ENCODE measurements around the gene LPIN1. TPM values are rescaled to one million over a fixed set of nuclear protein-coding genes. Genes with fewer than 3 reads are reported as not detected.

The LPIN1 gene
- polyA plus RNA-seq, 1 experiment, result 20.8 TPM

DNA sequence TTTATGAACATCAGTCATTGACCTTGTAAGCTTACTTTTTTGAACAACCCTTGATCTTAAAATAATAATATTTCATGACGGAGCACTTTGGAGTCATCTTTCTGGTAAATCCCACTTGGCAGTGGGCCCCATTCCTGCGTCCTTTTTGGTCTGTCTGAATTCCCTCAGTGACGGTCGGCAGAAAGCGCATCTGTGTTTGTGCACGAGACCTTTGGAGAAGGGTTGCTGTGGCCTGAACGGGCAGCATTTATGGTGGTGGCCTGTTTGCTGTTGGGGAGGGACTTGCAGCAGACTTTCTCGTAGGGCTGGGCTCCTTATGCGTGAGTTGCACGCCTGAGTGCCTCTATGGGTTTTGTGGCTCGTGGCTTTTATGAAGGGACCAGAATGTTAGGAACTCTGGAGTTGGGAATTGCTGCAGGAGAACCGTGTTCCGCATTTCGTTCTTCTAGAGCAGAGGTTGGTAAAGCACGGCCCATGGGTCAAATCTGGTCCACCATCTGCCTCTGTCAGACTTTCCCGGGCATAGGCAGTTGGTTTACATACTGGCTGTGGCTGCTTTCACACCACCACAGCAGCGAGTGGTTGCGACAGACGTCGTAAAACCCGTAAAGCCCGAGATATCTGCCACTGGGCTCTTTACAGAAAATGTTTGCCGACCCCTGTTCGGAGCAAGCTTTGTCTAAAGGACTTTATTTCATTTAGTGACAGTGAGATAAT lies 30.8 kb downstream of the LPIN1 start:
- DNase-seq (ENCODE audit: low read depth), result no peak
- TF ChIP-seq CTCF (IDR thresholded peaks at IDR 0.05; ENCODE audit: insufficient read depth, low read depth, low read length), result no peak
- H3K36me3 ChIP-seq (ENCODE audit: control insufficient read depth, insufficient read depth, low read length), result peaks cover 2% of the 10 kb centered on the region; the same call in 1 of the 2 replicates
- ChIA-PET CTCF (interaction anchor here (0.7 to 15.6 kb wide), 8 partner anchors 8 to 111 kb away, joined by 3 to 423 read pairs (median 3); partner anchors contain the start of gene LPIN1), POLR2A (no interaction called here)
- H3K4me3 ChIP-seq (ENCODE audit: low read depth, low read length), result no peak overlapping the region
- no peaks in the 10 kb centered on the region for H3K27me3 ChIP-seq (ENCODE audit: control insufficient read depth, insufficient read depth, low read length)

GRCh38 chr2:11777886-11778415 lies 31.5 kb downstream of the LPIN1 start:
- H3K36me3 ChIP-seq (ENCODE audit: control insufficient read depth, insufficient read depth, low read length), result peaks cover 2% of the 10 kb centered on the region; the same call in 1 of the 2 replicates
- POLR2A ChIA-PET, result interaction anchor here (0.5 kb wide), 1 partner anchor 86 kb away, joined by 9 read pairs; no protein-coding TSS in a partner anchor
- no peak overlapping the region for H3K4me3 ChIP-seq (ENCODE audit: low read depth, low read length)
- TF ChIP-seq CTCF (IDR thresholded peaks at IDR 0.05; ENCODE audit: insufficient read depth, low read depth, low read length), result no peak
- CTCF ChIA-PET, result interaction anchor here (0.6 to 15.6 kb wide), 9 partner anchors 13 to 154 kb away, joined by 3 to 423 read pairs (median 3); partner anchors contain the start of gene LPIN1
- DNase-seq (ENCODE audit: low read depth), result no peak
- no peaks in the 10 kb centered on the region for H3K27me3 ChIP-seq (ENCODE audit: control insufficient read depth, insufficient read depth, low read length)

DNA sequence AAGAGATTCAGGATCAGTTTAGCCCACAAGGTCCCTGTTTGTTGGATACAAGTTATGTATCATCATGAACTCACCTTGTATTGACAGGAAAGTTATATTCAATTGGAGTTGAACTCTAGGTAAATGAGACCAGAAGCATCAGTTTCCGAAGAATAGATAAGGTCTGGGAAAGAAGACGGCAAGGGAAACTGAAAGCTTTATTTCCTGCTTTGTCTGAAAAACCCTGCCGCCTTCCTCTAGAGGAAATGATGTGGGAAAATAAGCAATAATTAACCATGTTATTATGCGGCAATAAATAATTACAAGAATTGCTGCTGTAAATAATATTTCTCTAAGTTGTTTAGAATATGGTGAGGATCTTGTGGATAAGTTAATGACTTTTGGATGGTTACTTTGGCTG lies 32.0 kb downstream of the LPIN1 start:
- POLR2A ChIA-PET, result interaction anchor here (0.5 kb wide), 1 partner anchor 85 kb away, joined by 9 read pairs; no protein-coding TSS in a partner anchor
- CTCF ChIA-PET, result interaction anchor here (0.7 to 15.6 kb wide), 8 partner anchors 14 to 112 kb away, joined by 3 to 423 read pairs (median 3); partner anchors contain the start of gene LPIN1
- no peak for DNase-seq (ENCODE audit: low read depth)
- Histone ChIP-seq H3K4me3 (ENCODE audit: low read depth, low read length) (no peak overlapping the region), H3K27me3 (ENCODE audit: control insufficient read depth, insufficient read depth, low read length) (no peaks in the 10 kb centered on the region), H3K36me3 (ENCODE audit: control insufficient read depth, insufficient read depth, low read length) (peaks cover 5% of the 10 kb centered on the region)
- no peak for TF ChIP-seq CTCF (IDR thresholded peaks at IDR 0.05; ENCODE audit: insufficient read depth, low read depth, low read length)

DNA sequence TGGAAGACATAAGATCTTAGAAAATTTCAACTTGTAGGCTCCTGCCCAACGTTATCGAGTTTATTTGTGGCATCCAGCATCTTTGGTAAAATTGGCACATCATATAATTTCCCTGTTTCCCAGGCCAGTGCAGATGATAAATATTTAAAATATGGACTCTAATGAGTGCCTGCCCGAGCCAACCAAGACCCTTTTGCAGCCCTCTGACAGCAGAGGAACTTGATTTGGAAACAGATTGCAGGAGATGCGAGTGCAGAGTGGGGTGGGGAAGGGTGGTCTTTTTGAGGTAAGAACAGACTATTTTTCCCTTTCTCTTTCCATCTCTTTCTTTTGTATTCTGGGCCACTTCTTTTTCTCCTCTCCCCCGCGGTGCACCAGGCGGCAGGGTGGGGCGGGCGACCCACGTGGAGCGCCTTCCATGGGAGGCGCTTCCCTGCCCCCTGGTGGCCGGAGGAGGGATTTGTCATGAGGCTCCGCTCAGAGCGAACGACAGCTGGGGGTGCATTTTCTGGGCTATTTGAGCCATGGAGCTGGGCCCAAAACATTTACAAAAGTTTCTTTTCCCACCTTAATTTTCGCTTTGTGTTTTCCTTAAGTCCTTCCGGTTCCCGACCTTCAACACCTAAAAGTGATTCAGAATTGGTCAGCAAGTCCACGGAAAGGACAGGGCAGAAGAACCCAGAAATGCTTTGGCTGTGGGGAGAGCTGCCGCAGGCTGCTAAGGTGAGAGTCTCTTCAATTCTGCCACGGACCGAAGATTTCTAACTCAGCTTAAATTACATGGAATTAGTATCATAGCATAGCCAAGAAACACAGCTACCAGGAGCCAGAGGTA lies 32.7 kb downstream of the LPIN1 start:
- ChIA-PET CTCF (interaction anchor here (0.6 to 15.6 kb wide), 27 partner anchors 9 to 1228 kb away, joined by 3 to 423 read pairs (median 4); partner anchors contain the start of genes LPIN1 and NTSR2), POLR2A (interaction anchor here (0.6 kb wide), 1 partner anchor 161 kb away, joined by 4 read pairs; no protein-coding TSS in a partner anchor)
- no peak overlapping the region for H3K4me3 ChIP-seq (ENCODE audit: low read depth, low read length)
- H3K36me3 ChIP-seq (ENCODE audit: control insufficient read depth, insufficient read depth, low read length), result peaks cover 5% of the 10 kb centered on the region
- no peak for DNase-seq (ENCODE audit: low read depth)
- no peaks in the 10 kb centered on the region for H3K27me3 ChIP-seq (ENCODE audit: control insufficient read depth, insufficient read depth, low read length)
- peak; percentile 98 for TF ChIP-seq CTCF (IDR thresholded peaks at IDR 0.05; ENCODE audit: insufficient read depth, low read depth, low read length)

Data from BJ (cell line).